Lower leg skin (tissue), 4 donors: ENCODE measurements around the gene CCDC175. TPM values are rescaled to one million over a fixed set of nuclear protein-coding genes. Genes with fewer than 3 reads are reported as not detected.

ENCODE experiments used
- DNase-seq, 2 donors: peaks; one replicate each; pipeline ENCODE4 v3.0.0-alpha.2; 2019; ENCODE audit warnings: low spot score in 2 of 2
- H3K4me3 ChIP-seq: fragments of 200-600 bp; sonication (generic); 2 replicates; pipeline ENCODE4 v1.5.1; 2017; ENCODE audit warnings: mild to moderate bottlenecking, low read depth; ENCODE audit not compliant: poor library complexity, severe bottlenecking
- POLR2A ChIP-seq, 2 donors: fragments of 450-650 bp; IDR thresholded peaks; one replicate each; pipeline ENCODE4 v1.6.1; 2016 to 2017; ENCODE audit warnings: antibody characterized with exemption in 2 of 2, mild to moderate bottlenecking in 1 of 2, moderate library complexity in 1 of 2
- WGBS, 2 donors: methylation state at CpG; one replicate each; pipeline ENCODE4 v1.1.5; 2018; 5-methylcytosine and 5-hydroxymethylcytosine counted together
- intact Hi-C: fragments of 100-400 bp; cut with DNase I; formaldehyde crosslinking; loops from one replicate; pipeline ENCODE4 v1.15.0; 2023; ENCODE audit warnings: low total_unique reads
- total RNA-seq, 4 donors: library from RNA; depleted of rRNA; stranded (reverse); fragments of >200 nt; gene quantifications; one replicate each; pipeline ENCODE4 v1.1.0, GENCODE V29; 2016
- TF ChIP-seq, protein P1 (sequence below), 3 donors: fragments of 450-650 bp; IDR thresholded peaks; one replicate each; pipeline ENCODE4 v1.5.1; 2016; ENCODE audit warnings: antibody characterized with exemption in 3 of 3, mild to moderate bottlenecking in 3 of 3, moderate library complexity in 2 of 3

CCDC175 gene
- total RNA-seq, 4 donors from 2014 or later = not detected

DNA sequence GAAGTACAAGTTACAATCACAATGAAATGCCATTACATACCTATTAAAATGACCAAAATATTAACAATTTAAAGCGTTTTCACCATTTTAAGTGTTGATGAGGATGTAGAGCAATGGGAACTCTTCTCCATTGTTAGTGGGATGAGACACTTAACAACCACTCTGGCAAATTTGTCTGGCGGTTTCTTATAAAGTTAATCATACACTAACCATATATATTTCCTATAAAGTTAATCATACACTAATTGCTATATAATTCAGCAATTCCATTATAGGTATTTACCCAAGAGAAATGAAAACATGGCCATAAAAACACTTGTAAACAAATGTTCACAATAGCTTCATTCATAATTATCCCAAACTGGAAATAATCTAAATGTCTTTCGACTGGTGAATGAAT is 56.4 kb downstream of the CCDC175 start:
- no peak for TF ChIP-seq POLR2A (IDR thresholded peaks at IDR 0.05)
- TF ChIP-seq, protein P1, sequence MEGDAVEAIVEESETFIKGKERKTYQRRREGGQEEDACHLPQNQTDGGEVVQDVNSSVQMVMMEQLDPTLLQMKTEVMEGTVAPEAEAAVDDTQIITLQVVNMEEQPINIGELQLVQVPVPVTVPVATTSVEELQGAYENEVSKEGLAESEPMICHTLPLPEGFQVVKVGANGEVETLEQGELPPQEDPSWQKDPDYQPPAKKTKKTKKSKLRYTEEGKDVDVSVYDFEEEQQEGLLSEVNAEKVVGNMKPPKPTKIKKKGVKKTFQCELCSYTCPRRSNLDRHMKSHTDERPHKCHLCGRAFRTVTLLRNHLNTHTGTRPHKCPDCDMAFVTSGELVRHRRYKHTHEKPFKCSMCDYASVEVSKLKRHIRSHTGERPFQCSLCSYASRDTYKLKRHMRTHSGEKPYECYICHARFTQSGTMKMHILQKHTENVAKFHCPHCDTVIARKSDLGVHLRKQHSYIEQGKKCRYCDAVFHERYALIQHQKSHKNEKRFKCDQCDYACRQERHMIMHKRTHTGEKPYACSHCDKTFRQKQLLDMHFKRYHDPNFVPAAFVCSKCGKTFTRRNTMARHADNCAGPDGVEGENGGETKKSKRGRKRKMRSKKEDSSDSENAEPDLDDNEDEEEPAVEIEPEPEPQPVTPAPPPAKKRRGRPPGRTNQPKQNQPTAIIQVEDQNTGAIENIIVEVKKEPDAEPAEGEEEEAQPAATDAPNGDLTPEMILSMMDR (IDR thresholded peaks at IDR 0.05) = no peak
- H3K4me3 ChIP-seq = no peak overlapping the region
- DNase-seq = no peak
- intact Hi-C loops = no loop called here
- 87 to 88% methylated on average over 3 of the region's 3 CpGs for WGBS, 2 donors

GRCh38 chr14:59511916-59512575 is 64.6 kb downstream of the CCDC175 start:
- DNase-seq = no peak
- intact Hi-C loops = no loop called here
- TF ChIP-seq, protein P1 (IDR thresholded peaks at IDR 0.05) = no peak
- no peak for TF ChIP-seq POLR2A (IDR thresholded peaks at IDR 0.05)
- 76 to 78% methylated on average over 4 of the region's 4 CpGs for WGBS, 2 donors
- H3K4me3 ChIP-seq = no peak overlapping the region

DNA sequence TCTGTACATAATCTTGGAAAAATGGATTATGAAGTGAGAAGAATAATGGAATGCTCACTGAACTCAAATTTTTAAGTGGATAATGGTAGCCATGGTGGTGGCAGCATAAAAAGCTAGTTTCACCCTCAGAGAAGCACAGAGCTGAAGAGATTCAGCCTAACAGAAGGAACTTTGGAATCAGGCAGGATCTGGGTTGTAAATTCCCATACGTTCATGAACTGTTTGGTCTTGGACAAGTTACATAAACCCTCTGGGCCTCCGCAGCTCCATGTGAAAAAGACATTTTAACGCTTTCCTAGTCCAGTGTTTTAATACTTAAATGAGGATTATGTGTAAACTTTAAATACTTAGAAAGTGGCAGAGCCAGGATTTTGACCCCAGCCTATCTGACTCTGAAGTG is 65.6 kb downstream of the CCDC175 start:
- DNase-seq = no peak
- TF ChIP-seq, protein P1 (IDR thresholded peaks at IDR 0.05) = no peak
- no peak for TF ChIP-seq POLR2A (IDR thresholded peaks at IDR 0.05)
- 15 to 45% methylated on average over 3 of the region's 3 CpGs for WGBS, 2 donors
- no peak overlapping the region for H3K4me3 ChIP-seq
- intact Hi-C loops = no loop called here

GRCh38 chr14:59510001-59510400 is 66.6 kb downstream of the CCDC175 start:
- intact Hi-C loops = no loop called here
- TF ChIP-seq POLR2A (IDR thresholded peaks at IDR 0.05) = no peak
- TF ChIP-seq, protein P1 (IDR thresholded peaks at IDR 0.05) = no peak
- 84 to 86% methylated on average over 2 of the region's 2 CpGs for WGBS, 2 donors
- DNase-seq = no peak
- no peak overlapping the region for H3K4me3 ChIP-seq

GRCh38 chr14:59509101-59509500 is 67.5 kb downstream of the CCDC175 start:
- no peak overlapping the region for H3K4me3 ChIP-seq
- WGBS, 2 donors = 75 to 77% methylated on average over 3 of the region's 3 CpGs
- intact Hi-C loops = no loop called here
- DNase-seq = no peak
- TF ChIP-seq, protein P1 (IDR thresholded peaks at IDR 0.05) = no peak
- TF ChIP-seq POLR2A (IDR thresholded peaks at IDR 0.05) = no peak

DNA sequence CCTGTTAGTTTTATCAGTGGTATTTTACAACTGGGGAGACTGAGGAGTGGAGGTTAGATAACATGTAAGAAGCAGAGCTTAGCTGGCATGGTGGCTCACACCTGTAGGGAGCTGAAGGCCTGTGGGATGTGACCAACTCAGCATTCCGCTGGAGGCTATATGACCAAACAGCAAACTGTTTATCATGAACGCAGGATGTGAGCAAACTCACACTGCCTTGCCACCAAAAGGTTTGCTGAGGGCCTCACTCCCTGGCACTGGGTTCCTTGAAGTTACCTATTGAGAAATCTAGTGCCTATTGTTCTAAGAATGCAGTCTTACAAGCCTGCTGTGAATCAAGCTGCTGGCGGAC is 68.9 kb downstream of the CCDC175 start:
- no peak for DNase-seq
- intact Hi-C loops = no loop called here
- TF ChIP-seq, protein P1 (IDR thresholded peaks at IDR 0.05) = no peak
- no peak for TF ChIP-seq POLR2A (IDR thresholded peaks at IDR 0.05)
- H3K4me3 ChIP-seq = no peak overlapping the region
- 97 to 98% methylated on average over 3 of the region's 3 CpGs for WGBS, 2 donors
